GM19351 (cell line): Measurements from ENCODE around the gene ZNF677.
"Not testable (repeated sequence)": the region's sequence is repeated elsewhere in the genome, so short reads cannot be mapped to it uniquely, and the experiment has no call there.

Experiments
- ATAC-seq: cut with Tn5 transposase; IDR thresholded peaks from one replicate; pipeline ENCODE4 v1.9.1; 2021; ENCODE audit warnings: mild to moderate bottlenecking, moderate library complexity; ENCODE audit not compliant: unreplicated experiment

Gene ZNF677

GRCh38 chr19:53254411-53255341, at the start of gene ZNF677:
ZNF677 (minus strand) TSS chr19:53254873; CDS start chr19:53251550, 3,323 bp downstream.
- ATAC-seq, result no peak

- not testable (repeated sequence) for ATAC-seq
Measured at GRCh38 chr19:53301341-53301740, 46.7 kb upstream of the ZNF677 start.

- no peak for ATAC-seq
Measured at GRCh38 chr19:53294786-53295441, 40.2 kb upstream of the ZNF677 start.

- no peak for ATAC-seq
Measured at GRCh38 chr19:53290758-53291549, 36.3 kb upstream of the ZNF677 start.

GRCh38 chr19:53285087-53285486, 30.4 kb upstream of the ZNF677 start:
- ATAC-seq, result no peak

- not testable (repeated sequence) for ATAC-seq
Measured at GRCh38 chr19:53281947-53282346, 27.3 kb upstream of the ZNF677 start.

GRCh38 chr19:53275480-53275879, 20.8 kb upstream of the ZNF677 start:
- ATAC-seq, result no peak

GRCh38 chr19:53272044-53272443, 17.4 kb upstream of the ZNF677 start:
- no peak for ATAC-seq

GRCh38 chr19:53269861-53270260, 15.2 kb upstream of the ZNF677 start:
- not testable (repeated sequence) for ATAC-seq

- not testable (repeated sequence) for ATAC-seq
Measured at GRCh38 chr19:53267623-53268022, 12.9 kb upstream of the ZNF677 start, which contains the start of gene VN1R4. VN1R4 (minus strand) TSS chr19:53267723; CDS start chr19:53267665, 58 bp downstream.

- not testable (repeated sequence) for ATAC-seq
Measured at GRCh38 chr19:53257715-53258342, 3.2 kb upstream of the ZNF677 start, which contains the start of gene VN1R2. VN1R2 (plus strand) TSS chr19:53258292; CDS start chr19:53258376, 84 bp downstream.

GRCh38 chr19:53246498-53246897, 8.2 kb downstream of the ZNF677 start:
- ATAC-seq, result no peak

GRCh38 chr19:53237114-53237777, 17.4 kb downstream of the ZNF677 start:
- ATAC-seq, result no peak

- no peak for ATAC-seq
Measured at GRCh38 chr19:53224606-53225005, 30.1 kb downstream of the ZNF677 start.

GRCh38 chr19:53222716-53223115, 32.0 kb downstream of the ZNF677 start:
- ATAC-seq, result not testable (repeated sequence)

GRCh38 chr19:53212703-53213320, 41.9 kb downstream of the ZNF677 start:
- no peak for ATAC-seq

- ATAC-seq, result not testable (repeated sequence)
Measured at GRCh38 chr19:53211554-53211953, 43.1 kb downstream of the ZNF677 start.

GRCh38 chr19:53196777-53197396, 57.8 kb downstream of the ZNF677 start:
- ATAC-seq, result peak; percentile 62
